Measurements from ENCODE around the gene HMX2.
"Not testable (repeated sequence)": the region's sequence is repeated elsewhere in the genome, so short reads cannot be mapped to it uniquely, and the experiment has no call there.

The HMX2 gene

DNA sequence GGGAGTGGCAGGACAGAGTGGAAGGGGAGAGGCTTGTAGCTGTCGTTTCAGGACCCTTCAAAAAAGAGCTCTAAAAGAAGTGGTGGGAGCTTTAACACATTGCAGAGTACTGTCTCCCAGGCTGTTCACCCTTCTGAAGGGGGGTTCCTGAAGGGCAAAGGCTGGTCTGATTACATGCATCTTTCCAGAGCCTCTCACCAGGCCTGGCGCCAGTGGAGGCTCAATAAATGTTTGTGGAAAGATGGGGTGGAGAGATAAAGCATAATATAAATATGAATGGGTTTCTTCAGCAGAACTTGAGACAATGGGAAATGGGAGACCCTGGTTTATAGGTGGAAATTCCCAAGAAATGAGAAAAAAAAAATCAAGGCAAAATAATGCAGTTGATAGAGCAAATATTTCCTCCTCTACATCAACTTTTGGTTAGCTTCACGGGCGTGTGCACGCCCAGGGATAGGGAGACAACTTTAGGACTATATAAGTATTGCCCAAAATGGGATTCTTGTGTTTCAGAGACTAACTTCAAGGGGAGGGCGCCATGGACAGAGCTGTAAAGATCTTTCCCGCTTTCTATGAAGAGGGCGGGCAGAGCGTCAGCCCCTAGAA is 5.7 kb downstream of the HMX2 start:
- DNase-seq, result no peak

DNA sequence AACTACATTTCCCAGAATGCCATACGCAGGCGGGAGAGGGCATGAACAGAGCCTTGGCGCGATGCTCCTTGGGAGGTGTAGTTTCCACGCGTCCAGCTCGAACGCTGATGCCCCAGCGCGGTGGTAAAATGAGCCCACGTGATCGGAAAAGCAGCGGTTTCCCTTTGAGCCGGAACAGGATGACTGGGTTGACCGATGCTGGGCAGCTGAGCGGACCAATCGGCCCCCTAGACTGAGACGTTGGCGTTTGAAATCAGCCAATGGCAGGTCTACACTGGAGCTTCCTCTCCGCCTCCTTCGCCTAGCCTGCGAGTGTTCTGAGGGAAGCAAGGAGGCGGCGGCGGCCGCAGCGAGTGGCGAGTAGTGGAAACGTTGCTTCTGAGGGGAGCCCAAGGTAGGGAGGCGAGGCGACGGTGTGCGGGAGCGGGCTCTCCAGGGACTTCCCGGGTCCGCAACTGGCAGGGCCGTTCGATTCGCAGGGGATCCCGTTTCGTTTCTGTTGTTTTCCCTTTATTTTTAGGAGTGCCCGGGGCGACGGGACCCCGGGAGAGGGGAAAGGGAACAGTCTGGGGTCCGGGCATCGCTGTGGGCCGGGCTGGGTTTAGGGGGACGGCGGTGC is 6.3 kb downstream of the HMX2 start, which contains the start of gene BUB3:
Gene BUB3 (plus strand): TSS at position 311 of the 619 bp plus-strand sequence. CDS start 516 bp downstream, outside the sequence.
- DNase-seq, result peak; percentile 90

DNA sequence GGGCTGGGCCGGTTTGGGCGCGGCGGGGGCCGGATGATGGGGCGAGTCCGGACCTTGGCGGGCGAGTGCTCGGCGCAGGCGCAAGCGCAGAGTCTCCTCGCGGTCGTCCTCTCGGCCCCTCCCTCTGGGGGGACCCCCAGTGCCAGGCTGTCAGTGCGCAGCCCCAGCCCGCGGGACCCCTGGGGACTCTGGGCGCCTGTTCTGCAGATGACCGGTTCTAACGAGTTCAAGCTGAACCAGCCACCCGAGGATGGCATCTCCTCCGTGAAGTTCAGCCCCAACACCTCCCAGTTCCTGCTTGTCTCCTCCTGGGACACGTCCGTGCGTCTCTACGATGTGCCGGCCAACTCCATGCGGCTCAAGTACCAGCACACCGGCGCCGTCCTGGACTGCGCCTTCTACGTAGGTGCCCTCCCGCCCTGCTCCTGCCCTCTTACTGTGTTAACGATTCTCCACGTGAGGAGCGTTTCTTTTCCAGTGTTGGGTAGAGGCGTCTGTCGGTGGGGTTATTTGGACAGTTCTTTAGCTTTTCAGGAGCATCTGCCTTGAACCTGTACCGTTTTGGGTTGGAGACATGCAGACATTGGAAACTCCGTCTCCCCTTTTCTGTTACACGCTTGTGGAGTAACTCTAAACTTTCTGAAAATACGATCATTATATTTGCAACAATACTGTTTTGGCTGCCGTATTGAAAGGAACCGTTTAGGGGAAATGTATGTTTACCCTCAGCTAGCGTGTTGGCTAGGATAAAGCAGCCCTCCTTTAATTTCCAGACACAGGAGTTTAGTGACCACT is 7.0 kb downstream of the HMX2 start:
- no peak for DNase-seq

DNA sequence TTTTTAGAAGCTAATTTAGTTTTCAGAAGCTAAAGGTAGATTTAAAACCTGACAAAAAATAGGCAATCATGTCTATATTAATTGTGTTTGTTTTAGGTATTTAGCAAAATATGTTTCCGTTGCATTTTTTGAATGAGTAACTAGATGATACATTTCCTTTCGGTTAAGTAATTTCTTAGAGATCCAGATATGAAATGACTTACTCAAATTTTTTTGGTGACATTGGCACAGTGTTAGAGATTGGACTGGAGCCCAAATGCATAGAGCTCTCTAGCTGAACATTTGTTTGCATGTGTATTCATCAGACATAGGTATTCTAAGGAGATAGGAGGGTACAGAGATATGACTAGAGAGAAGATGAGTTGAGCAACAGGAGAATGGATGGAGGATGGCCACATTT is 8.1 kb downstream of the HMX2 start:
- DNase-seq, result no peak

DNA sequence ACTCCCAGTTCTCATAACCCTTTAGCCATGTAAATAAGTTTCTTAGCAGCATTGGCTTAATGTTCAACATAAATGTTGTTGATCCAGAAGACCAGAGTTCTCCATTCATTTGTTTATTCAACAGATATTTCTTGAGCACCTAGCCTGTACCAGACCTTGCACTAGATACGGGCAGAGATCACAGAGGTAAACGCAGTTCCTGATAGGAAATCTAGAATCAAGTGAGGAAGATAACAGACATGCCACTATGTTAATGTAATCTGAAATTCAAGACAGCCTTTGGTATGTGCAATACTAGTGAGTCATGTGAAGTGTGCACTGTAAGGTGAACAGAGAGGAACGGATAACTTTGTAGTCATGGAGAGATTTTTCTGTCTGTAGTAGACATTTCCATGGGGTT is 9.3 kb downstream of the HMX2 start:
- DNase-seq, result no peak

DNA sequence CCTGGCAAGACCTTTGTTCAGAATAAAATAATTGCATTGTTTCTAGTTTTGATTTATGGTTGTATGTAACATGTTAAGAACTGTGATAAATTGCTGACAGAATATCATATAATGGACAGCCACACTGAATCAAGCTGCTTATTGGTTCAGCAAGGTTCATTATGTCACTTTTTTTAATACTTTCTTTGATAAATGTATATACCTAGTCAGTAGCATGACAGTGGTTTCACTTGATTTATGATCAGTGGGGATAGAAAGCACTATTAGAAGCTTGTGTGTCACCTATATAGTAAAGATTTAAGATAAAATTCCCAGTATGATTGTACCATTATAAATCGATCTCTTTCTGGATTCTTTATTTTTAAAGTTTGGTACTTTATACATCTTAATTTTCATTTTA is 10.7 kb downstream of the HMX2 start:
- DNase-seq, result no peak

DNA sequence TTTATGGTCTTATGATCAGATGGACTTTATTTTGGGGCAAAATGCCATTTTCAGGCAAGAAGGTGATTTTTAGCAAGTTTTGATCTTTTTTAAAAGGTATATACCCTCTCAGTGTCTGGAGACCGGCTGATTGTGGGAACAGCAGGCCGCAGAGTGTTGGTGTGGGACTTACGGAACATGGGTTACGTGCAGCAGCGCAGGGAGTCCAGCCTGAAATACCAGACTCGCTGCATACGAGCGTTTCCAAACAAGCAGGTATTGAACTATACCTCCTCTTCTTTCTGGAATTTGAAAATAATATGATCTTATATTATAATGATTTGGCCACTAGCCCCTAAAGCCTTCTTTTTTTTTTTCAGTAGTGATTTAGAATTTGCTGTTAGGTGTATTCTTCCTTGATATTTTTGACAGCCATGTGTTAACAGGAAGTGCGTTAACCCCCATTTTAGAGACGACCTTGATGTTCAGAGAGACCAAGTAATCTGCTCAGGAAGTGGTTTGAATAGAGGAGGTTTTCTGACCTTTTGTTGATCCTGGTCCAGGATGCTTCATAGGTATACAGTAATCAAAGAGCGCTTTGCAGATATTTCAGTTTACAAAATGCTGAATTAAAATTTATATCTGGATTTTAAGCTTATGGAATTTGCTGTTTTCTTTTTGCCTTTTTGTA is 12.5 kb downstream of the HMX2 start:
- DNase-seq, result no peak

DNA sequence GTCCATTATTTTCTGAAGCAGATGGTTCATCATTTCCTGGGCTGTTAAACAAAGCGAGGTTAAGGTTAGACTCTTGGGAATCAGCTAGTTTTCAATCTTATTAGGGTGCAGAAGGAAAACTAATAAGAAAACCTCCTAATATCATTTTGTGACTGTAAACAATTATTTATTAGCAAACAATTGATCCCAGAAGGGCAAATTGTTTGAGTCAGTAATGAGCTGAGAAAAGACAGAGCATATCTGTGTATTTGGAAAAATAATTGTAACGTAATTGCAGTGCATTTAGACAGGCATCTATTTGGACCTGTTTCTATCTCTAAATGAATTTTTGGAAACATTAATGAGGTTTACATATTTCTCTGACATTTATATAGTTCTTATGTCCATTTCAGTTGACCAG is 16.4 kb downstream of the HMX2 start:
- DNase-seq, result no peak

DNA sequence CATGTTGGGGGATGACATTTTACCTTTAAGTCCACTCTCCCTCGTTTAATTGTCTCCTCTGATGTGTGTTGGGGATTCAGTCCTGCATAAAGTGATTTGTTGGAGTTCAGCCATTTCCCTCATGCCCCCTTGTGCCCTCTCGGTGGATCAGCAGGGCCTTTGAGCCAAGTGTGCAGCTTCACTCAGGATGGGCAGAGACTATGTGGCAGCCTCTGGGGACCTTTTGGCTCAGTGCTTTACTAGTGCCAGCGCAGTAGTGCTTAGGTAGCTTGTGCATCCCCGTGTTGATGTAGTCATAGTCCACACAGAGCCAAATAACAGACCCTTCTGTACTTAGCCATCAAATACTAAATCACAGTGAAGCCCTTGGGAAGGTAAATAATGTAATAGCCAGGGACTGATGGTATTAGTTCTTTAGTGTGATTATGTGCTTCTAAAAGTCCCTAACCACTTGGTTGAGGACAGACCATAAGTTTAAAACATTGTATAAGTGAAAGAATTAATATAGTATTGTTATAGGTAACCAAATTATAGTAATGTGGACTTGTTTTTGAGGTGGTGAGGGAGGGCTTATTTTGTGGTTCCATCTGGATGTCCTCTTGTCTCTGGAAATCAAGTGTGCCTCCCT is 17.6 kb downstream of the HMX2 start:
- DNase-seq, result no peak

DNA sequence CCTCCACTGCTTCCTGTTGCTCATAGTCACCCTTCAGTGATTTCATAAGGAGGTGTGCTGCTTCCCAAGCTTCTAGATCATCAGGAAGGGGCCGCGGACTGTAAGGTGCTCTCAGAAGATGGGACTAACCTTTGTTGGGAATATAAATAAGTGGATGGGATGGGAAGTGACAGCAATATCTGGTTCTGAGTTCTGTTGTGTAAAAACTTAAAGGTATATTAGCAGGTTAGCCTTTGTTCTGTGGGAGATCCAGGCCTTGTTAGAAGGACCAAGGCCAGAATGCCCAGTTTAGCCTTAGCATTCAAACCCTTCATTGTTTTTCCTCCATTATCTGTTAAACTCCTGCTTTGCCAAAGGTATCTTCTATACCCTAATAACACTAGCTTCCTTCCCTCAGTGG is 18.7 kb downstream of the HMX2 start:
- DNase-seq, result no peak

DNA sequence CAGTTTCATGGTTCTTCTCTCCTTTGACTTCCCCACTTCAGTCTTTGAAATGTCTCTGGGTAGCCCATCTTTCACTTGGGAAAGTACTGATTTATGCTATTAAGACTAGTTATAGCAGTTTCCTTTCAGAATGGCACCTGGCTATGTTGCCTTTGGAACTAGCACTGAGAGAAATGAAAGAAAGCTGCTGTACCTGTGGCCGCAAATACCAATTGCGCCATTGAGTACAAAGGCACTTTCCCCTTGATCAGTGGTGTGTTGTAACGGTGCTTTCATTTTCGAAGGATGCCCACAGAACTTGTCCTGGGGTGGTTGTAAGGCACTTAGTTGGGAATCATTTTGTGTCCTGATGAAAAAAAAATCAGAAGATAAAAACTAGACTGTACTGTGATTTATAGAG is 23.0 kb downstream of the HMX2 start:
- DNase-seq, result no peak

DNA sequence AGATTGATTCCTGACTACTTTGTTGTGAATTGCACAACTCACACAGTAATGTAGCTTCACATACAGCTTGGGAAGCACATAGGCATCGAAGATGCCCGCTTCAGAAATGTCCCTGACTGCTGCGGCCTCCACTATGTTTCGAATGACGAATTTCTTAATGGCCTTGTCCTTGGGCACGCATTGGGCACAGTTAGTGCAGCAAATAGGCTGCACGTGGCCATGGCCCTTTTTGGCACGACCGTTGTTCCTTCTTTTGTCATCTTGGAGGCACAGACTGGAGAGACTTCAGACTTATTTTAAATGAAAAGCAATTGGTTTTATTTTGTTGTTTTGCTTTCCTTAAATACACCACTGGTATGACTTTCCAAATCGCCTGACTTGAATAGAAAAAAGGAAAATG is 23.7 kb downstream of the HMX2 start:
- not testable (repeated sequence) for DNase-seq

DNA sequence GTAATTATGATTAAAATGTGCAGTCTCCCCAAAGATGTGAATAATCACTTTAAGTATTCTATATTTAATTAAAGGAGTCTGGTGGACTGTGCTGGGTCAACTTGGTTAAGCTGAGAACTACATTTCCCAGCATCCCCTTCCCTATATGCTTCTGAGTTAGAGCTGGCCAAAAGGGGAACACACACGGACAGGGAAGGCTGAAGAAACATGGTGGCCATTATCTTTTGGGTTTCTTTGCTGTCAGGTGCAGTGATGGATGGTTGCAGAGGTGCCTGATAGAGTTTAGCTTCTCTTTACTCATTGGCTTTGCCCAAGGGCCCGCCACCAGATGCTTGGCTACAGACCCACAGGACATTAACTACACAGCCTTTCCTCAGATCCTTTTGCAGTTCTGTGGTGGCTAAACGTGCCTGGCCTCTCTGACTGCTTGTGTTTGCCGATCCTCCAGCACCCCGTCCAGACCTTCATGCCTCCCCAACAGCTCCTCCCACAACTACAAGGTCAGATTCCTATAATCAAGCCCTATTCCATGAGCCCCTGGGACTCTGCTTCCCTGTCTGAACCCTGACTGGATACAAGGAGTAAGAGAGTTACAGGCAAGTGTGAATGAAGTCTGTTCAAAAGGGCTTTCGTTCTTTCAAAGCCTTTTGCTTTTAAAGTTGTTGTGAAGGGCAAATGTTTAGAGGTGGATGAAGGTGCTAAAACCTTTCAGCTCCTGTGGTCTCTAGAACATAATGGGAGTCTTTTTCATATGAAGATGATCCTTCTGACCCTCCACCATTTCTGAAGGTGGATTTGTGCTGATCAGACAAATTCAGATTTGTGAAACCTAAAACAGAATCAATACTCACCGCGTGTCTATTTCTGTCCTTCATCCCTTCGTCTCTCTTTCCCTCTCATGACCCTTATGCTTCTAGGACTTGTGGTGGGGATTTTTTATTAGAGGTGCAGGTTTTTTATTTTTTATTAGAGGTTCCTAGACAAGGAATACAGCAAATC is 27.8 kb downstream of the HMX2 start:
- no peak for DNase-seq

DNA sequence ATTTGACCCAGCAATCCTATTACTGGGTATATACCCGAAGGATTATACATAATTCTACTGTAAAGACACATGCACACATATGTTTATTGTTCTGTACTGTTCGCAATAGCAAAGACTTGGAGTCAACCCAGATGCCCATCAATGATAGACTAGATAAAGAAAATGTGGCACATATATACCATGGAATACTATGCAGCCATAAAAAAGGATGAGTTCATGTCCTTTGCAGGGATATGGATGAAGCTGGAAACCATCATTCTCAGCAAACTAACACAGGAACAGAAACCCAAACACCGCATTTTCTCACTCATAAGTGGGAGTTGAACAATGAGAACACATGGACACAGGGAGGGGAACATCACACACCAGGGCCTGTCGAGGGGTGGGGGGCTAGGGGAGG is 30.5 kb downstream of the HMX2 start:
- not testable (repeated sequence) for DNase-seq

DNA sequence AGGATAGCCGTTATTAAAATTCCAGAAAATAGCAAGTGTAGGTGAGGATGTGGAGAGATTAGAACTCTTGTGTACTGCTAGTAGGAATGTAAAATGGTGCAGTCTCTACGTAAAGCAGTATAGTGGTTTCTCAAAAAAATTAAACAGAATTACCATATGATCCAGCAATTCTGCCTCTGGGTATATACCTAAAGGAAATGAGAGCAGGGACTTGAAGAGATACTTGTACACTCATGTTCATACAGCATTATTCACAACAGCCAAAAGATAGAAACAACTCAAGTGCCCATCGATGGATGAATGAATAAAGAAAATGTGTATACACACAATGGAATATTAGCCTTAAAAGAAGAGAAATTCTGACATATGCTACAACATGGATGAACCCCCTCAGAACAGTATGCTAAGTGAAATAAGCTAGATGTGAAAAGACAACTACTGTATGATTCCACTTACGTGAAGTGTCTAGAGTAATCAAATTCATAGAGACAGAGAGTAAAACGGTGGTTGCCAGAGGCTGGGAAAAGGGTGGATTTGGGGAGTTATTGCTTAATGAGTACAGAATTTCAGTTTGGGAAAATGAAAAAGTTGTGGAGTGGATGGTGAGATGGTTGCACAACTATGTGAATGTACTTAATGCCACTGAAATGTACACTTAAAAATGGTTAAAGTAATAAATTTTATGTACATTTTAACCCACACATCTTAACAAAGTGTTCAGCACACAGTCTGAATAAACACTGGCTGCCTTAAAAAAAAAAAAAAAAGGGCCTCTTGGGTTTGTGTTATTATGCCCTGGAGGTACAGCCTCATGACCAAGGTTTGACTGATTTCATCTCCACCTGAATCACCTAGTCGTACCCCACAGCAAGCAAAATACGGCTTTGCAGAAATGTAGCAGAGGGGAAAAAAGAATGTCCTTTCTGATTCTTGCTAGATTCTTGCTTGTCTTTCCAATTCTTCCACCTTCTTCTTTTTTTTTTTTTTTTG is 32.5 kb downstream of the HMX2 start:
- no peak for DNase-seq

DNA sequence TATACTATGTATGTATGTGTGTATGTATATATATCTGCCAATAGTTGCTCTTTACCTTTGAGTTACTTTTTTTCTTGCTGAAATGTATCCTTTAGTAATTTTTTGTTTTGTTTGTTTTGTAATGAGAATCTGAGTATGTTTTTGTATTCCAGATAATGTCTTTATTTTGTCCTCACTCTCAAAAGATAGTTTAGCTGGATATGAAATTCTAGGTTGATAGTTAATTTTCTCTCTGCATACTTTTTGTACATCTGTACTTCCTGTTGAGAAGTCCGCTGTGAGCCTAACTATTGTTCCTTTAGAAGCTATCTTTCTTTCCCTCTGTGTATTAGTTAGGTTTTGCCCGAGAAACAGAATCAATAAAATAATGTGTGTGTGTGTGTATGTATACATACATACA is 35.8 kb downstream of the HMX2 start:
- DNase-seq, result no peak

DNA sequence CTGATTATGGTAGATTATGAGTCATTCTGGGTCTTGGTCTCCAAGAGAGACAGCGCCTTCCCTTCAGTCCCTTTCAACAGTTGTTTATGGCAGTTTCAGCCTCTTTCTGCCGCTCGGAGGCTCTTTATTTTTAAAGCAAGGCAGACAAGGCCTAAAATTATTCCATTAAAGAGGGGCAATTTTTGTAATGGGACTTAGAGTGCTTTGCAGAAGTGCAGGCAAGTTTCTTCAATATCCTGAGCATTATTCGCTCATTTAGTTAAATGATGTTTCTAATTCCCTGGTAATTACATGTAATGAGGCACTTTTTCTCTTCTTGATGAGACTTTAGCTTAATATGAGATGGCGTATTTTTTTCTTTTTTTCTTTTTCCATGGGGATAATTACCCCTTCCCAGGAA is 39.8 kb downstream of the HMX2 start:
- no peak for DNase-seq

DNA sequence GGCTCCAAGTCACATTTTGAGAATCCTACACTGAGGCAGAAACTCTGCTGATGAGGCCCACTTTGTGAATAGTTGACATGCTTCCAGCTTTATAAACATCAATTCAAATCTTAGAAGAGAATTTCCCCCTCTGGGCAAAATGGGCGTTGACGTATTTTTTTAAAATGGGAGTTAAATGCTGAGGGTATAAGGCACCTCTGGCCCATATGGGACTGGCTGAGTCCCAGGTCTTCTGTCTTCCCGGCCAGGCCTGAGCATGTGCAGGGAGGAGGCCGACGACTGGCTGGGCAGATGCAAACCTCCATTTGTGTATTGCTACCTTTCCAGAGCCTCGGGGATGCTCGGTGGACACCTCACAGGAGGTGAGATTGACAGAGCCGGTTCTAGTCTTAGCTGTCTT is 44.0 kb downstream of the HMX2 start:
- no peak for DNase-seq

DNA sequence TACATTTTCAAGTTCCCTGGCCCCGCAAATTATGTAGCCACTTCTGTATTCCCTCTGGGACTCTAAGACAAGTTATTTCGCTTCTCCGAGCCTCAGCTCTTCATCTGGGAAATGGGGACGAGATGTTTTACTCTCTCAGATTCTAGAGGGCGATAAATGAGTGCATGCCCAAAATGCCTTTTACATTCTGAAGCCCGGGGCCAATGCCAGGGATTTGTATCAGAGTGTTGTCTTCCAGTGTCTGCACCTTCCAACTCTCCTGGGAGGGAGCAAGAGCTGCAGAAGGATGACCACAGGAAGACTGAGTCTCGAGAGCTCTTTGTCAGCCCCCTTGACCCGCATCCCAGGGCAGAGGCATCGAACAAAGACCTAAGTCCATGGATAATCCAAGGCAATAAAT is 46.1 kb downstream of the HMX2 start:
- DNase-seq, result no peak

All from stimulated activated CD4-positive, alpha-beta T cell treated with anti-CD3 and anti-CD28 coated beads, Interleukin-4, amount 100 ng/mL, for 1 hour (primary cell).